Middle frontal gyrus (tissue), 1 donor: ENCODE results near the gene GPR39.

Experiments
- DNase-seq: peaks from one replicate; pipeline ENCODE4 v3.0.0-alpha.2; 2015; ENCODE audit warnings: low spot score; ENCODE audit errors: extremely low spot score

GPR39 gene

DNA sequence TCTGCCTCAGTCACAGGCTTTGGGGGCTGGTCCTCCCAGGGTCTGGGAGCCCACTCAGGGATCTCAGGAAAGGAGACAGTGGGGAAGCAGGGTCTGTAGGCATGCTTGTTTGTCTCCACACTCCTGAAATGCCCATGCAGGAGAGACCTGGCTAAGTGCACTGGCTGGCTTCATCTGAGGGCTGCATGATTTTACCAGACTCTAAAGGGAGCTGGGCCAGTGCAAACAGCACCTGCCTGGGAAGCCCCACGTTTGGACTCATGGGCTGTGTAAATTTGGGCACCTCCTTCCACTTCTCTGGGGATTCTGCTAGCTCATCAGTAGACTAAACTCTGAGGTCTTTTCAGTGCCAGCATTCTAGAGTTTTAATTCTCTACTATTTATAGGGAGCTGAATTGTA, 219.7 kb downstream of the GPR39 start:
- no peak for DNase-seq

DNA sequence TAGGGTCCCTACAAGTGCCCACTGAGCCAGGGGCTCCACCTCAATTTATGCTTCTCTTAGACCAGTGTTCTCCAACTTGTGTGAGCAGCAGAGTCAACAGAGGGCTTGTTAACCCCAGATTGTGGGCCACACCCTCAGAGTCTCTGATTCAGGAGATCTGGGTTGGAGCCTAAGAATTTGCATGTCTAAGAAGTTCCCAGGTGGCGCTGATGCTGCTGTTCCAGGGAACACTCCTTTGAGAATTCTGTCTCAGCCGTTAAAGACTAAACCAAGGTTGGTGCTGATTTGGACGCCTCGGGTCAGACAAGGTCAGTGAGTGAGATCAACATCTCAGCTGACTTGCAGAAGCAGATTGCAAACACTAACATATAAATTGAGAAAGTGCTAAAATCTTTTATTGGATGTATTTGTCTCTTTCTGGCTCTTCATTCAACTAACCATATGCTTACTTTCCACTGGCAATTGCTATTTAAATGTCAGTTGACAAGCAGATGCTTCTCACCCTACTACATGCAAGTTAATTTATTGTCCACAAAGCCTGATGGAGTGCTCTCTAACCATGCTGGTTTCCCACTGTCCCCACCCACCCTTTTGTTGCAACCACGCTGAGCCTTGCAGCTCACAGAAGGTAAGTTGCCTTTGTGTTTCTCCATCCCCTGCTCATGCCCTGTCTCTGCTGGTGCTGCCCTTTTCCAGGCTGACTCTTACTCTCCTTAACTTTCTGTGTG, 221.9 kb downstream of the GPR39 start:
- DNase-seq = no peak

DNA sequence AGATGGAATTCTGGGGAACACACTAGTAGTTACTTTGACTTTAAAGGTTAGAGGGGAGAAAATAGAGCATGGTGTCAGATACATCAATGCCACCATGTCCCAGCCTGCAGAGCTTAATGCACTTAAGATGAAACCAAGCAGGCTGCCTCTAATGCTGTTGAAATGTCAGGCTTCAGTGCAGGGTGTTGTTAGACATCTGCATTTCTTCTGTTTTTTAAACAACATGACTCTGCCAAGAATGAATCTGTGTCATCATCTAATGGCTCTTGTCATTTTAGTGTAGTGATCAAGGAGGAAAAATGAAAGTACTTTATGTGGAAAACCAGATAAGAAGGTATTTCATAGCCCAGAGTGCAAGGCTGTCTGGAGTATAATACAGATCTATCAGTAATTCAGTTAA, 223.5 kb downstream of the GPR39 start:
- no peak for DNase-seq

DNA sequence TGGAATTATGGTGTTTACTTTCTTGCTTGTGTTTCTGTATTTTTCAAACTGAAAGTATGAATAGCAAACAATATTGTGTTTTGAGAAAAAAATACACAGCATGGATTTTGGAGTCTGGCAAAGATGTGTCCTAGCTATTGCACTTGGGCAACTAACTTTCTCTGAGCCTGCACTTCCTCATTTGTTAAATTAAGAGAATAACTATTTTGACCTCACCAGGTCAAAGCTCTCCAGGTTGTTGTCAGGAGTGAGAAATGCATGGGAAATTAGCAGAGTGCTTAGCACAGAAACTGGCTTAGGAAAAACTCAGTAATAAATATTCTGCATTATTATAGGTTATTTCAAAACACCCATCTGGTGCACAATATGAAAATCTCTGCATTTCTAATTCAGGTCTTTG, 225.2 kb downstream of the GPR39 start:
- no peak for DNase-seq

DNA sequence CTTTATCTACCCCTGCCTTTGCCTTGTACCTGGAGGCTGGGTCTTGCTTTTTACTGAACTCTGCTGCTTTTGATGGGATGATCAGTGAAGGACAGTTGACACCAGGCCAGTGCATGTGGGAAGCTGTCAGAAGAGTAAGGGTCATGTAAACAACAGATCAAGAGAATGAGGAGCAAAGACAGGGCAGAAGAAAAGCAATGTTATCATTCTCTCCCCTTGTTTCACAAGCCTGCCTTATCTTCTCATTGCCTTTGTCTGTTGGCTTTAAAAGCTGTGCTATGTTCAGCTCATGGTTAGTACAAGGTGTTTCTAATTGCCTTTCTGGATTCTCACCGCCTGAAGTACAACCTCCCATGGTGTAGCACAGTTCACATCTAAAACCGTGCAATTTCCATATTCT, 225.8 kb downstream of the GPR39 start:
- DNase-seq = no peak

DNA sequence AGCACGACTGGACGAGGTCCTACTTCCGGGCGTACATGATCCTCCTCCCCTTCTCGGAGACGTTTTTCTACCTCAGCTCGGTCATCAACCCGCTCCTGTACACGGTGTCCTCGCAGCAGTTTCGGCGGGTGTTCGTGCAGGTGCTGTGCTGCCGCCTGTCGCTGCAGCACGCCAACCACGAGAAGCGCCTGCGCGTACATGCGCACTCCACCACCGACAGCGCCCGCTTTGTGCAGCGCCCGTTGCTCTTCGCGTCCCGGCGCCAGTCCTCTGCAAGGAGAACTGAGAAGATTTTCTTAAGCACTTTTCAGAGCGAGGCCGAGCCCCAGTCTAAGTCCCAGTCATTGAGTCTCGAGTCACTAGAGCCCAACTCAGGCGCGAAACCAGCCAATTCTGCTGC, 228.6 kb downstream of the GPR39 start:
- no peak for DNase-seq

DNA sequence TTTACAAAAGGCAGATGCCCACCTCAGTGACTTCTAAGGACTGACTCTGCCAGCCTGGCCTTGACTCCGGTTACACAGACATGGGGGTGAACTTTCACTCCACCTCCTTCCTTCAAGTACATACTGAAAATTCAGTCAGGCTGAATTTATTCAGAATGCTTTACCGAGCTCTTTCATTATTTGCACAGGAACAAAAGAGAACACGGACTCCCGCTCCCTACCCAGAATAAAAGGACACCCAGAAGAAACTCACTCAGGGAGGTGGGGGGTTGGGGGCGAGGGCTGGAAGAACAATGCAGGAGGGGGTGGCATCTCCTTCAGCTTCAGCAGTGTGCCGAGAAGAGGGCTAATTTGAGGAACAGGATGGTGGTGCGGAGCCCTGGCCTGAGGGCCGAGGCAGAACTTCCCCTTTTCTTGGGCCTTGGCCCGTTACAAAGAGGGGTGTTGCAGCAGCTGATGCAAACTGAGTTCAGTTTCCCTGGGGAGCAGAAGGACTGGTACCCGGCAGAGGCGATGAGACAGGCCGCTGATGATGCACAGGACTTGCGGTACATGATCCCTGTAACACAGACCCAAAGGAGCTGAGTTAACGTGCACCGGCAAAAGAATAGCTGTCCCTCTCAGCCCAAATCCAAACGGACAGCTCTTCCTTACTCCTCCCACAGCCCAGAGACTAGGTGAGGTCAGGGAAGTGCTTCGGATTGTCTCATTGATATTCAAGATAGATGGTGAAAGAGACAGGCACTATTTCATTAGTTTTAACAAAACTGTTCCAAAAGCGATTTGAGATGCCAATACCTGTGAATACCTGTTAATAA, 229.3 kb downstream of the GPR39 start:
- no peak for DNase-seq

DNA sequence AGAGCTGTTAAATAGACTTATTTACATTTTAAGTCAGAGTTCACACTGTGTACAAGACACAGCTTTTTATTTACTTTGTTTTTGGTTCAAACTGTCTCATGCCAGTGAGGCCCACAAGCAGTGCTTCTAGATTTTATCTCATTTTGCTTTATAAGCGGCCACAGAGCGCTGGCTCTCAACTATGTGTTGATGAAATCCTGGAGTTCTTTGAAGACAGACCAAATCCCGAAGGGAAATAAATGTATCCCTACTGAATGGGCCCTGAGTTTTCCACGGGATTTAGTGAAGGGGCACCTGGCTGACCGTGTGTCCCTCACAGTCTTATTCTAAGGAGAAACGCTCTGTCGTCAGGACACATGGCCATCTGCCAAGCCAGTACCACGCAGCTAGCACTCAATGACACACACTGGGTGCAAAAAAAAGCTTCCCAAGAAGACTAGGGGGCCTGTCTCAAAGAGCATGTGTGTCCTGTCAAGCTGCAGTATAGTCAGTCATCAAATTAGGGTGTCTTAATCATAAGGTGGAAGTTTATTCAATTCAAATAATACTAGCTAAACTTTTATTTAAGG, 230.0 kb downstream of the GPR39 start:
- DNase-seq = no peak

DNA sequence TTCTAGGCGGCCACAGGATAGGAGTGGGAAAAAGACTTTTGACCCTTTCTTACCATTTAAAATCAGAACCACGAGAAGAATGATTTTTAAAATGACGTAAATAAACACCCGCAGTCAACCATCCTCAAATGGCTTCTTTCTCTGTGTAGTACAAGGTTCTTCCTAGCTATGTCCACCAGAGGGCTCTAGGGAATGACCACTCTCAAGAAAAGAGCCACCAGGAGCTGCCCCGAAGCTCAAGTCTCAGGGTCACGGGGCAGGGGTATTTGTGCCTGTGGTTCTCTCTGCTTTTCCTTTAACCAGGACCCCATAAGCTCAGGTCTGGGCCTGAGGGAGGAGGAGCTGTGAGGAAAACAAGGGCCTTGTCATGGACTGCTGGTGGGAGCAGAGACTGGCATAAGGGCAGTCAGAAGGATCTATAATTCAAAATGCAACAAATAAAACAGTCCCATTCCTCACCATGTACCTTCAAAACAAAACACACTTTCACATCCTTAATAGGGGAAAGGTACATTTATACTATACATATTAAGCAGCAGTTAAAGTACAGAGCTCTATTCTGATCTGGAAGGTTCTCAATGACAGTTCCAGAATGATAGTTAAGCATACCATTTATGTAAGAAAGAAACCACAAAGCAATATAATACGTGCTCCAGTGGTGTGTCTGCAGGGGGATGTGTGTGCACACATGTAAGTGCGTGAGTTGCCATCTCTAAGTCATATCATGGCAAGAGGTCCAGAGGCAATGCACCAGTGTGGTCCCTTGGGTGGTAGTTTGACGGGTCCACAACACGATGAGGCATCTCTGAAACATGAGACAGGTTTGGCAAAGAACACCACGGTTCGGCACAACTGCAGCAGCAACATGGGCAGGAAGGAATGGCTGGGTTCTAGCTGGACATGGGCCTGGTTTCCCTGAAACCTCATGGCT, 234.8 kb downstream of the GPR39 start:
- no peak for DNase-seq

DNA sequence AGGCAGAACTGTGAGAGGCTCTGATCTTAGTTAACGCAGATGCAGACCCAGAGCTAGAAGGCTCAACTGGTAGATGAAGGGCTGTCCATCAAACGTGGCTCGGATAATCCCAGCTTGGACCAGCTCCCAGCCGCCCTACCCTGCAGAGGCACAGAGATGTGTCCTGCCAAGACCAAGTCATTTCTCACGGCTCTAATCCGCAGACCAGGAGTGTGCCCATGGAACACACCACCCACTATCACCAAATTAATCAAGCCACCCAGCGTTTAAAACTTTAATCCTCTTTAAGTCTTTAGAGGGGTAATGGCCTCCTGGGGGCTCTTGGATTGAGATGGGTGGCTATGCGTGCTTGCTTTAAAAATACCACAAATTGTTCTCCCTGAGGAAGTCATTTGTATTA, 235.9 kb downstream of the GPR39 start:
- no peak for DNase-seq

DNA sequence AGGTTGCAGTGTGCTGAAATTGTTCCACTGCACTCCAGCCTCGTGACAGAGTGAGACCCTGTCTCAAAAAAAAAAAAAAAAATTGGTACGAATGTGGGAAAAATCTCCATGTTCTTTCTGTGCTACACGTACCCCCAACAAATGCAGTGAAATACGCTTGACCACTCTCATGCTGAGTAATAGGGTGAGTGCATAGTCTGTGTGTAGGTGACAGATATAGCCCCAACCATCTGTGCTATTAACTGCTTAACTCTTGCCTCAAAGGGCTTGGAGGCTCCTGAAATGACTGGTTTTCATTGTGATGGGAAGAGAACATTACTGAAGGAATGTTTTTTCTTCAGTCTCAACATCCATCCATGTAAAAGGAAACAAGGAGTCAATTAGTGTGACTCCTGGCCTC, 237.7 kb downstream of the GPR39 start:
- DNase-seq = no peak

DNA sequence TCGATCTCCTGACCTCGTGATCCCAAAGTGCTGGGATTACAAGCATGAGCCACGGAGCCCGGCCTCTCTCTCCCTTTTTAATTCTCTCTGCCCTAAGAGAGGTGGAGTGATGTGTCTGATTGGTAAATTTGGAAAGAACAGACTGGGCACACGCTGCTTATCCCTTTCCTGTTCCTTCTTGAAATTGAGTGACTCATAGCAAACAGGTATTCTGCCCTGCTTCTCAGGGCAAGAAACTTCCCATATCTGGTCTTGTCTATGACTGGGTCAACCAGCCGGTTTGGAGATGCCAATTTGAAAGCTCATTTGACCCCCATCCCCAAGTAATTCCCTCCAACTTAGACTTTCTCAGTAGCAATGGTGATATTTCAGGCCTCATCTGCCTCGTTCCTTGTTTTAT, 238.4 kb downstream of the GPR39 start:
- no peak for DNase-seq

DNA sequence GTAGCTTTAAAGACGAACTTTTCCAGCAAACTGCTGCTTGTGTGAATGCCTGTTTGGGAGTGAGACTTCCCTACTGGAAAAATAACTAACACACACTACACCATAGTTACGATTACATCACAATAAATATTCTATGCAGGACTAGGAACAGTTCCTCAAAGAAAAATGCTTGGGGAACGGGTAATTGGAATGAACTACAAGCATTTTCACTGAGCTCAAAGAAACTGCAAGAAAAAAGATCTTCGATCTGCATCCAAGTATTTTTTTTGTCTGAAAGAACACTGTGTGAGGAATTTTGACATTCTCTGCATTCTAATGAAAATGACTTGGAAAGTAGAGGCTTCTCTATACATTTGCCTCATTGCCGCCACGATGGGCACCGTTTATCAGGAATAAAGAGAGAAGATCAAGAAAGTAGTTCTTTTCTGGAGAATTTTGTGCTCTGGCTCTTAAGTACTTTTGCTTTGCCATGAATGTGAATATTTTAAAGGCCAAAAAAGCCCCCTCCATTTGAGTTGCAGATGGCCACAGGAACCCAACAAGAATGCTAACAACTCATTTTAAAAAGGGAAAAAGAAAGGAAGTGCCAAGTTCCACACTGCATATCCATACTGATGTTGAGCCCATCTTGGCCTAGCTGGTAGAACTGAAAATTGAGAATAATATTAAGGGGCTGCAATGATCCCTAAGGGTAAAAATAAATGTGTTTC, 239.8 kb downstream of the GPR39 start:
- DNase-seq = no peak

DNA sequence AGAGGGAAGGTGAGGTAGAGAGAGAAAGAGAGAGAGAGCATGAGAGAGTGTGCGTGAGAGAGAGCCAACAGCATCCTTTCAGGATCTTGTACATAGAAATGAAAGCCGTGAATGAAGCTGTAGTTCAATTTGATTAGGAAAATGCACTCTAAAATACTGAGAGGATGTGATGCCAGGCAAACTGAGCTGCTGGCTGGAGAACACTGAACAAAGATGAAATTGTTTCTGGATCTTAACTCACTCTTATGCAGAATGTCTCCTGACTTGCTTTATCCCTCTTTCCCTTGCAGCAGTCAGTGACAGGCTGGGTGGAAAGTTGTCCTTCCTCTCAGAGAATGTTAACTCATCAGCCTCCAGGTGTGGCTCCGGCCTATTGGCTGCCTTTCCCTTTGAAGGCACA, 242.7 kb downstream of the GPR39 start:
- DNase-seq = no peak

DNA sequence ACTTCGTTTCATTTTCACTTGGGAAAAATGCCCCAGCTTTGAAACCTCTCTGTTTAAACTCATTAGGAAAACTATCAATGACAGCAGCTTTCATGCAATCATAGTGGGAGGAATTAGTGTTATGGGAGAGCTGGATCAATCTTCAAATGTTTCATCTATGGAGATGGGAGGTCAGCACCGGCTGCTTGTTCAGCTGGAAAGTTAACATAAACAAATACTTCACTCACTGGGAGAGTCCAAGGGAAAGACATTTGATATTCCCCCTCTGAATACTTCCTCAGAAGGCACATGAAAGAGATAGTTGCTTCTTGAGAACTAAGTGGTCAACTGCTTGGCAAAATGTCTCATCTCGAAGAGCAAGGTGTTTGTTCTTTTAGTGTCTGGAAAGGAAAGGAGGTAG, 246.1 kb downstream of the GPR39 start:
- DNase-seq = no peak

DNA sequence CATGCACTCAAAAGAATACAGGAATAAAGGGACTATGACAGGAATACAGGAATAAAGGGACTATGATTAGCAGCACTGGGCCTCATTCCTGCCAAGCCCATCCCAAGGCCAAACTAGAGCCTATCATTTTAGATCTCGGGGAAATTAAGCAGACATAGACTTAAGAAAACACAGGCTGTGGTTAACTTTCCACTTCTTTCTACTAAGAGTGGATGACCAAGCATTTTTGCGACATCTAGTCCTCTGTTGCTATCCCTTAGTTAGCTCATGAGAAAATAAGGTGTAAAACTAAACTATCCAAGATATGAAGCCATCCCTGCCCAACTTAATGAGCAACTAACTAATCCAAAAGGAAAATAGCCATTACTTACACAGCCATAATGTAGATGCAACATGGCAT, 247.5 kb downstream of the GPR39 start:
- DNase-seq = no peak

DNA sequence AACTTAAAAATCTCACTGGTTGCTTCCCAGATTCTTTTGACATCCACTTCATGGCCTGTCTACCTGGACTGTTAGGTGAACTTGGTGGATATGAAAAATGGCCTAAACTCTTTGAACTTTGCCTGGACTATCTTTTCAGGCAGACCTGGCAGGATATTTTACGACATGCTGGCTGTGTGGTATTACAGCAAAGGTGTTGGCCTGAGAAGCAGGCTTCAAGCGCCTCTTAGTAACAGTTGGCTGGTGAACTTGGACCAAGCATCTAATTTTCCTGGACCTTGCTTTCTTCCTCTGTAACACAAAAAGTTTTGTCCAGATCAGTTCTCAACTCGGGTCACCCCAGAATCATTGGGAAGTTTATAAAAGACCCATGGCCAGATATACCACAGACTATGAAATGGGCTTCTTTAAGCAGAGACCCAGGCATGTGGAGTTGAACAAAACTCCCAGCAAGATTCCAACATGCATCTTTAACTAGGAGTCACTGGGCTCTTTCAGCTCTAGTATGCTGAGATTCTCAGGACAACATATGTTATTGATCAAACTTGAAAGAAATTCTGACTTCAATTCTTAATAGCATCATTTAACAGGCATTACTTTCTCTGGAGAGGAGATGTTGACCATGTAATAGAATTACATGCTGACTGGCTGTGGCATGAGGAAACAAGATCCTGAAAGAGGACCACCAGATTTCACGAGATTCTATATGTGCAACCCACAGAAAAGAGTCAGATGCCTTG, 249.0 kb downstream of the GPR39 start:
- DNase-seq = no peak

DNA sequence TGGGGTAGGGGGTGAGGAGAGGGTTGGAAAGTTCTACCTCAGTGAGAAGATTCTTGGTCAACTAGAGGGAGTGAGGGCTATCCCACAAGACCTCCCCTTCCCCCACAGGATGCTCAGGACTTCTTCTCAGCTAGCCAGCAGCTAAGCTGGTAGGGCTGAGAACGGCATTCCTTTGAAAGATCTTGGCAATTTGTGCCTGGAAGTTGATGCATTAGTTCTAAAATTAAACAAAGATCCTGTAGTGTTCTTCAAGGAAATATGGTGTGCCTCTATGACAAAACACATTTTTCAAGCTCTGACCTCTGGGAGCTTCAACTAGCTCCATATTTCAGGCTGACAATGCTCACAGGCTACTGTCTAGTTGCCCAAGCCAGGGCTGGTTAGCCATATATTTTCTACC, 251.1 kb downstream of the GPR39 start:
- no peak for DNase-seq

DNA sequence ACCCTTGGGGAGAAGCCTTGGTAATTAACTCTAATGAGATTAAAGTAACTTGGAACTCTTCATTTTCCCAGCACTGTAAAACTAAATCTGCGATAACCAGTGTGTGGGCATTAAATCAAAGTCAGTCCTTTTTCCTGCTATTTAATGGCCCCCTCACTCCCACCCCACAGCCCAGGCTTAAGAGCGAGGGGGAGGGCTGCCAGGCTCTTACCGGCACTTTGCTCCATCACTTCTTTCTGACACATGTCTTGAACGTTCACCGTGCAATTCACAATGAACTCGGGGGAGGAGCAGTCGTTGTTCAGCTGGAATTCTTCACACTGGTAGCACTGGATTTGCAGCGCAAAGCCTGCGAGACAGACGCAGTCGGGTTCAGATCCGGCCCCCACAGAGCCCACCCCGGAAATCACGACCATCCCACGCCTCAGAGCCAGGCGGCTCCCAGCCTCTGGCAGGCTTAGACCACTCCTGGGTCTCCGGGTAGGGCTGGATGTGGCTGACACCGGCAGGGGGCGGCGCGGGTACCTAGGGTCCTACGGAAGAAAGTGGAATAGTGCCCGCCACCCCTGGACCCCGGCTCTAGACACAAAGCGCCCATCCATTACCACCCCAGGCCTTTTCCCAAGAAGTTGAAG, 251.7 kb downstream of the GPR39 start:
- no peak for DNase-seq
